NT2/D1 (cell line): ENCODE data around the gene CAMK1D.

Experiments
- DNase-seq: peaks from one replicate; pipeline ENCODE4 v3.0.0-alpha.2; 2011; ENCODE audit warnings: low read depth, low spot score
- H3K27me3 ChIP-seq: 2 replicates; pipeline ENCODE4 v1.6.0; 2011; ENCODE audit warnings: mild to moderate bottlenecking; ENCODE audit not compliant: insufficient read length, insufficient read depth
- H3K36me3 ChIP-seq: 2 replicates; pipeline ENCODE4 v1.6.1; 2011; ENCODE audit warnings: mild to moderate bottlenecking, low read length, mixed read lengths; ENCODE audit not compliant: insufficient read depth, insufficient read length
- H3K4me1 ChIP-seq: 2 replicates; pipeline ENCODE4 v1.5.1; 2011; ENCODE audit not compliant: insufficient read depth, insufficient read length
- H3K4me3 ChIP-seq: 2 replicates; pipeline ENCODE4 v1.5.1; 2011; ENCODE audit warnings: low read depth; ENCODE audit not compliant: insufficient read length
- H3K9ac ChIP-seq: 2 replicates; pipeline ENCODE4 v1.6.0; 2011; ENCODE audit warnings: low read depth; ENCODE audit not compliant: insufficient read length
- H3K9me3 ChIP-seq: 2 replicates; pipeline ENCODE4 v1.5.1; 2011; ENCODE audit warnings: mild to moderate bottlenecking, low read length; ENCODE audit not compliant: insufficient read depth
- SUZ12 ChIP-seq: IDR thresholded peaks from 2 replicates; pipeline ENCODE4 v1.6.1; 2011; ENCODE audit not compliant: insufficient read length, insufficient read depth; ENCODE audit errors: extremely low read depth
- YY1 ChIP-seq: IDR thresholded peaks from 2 replicates; pipeline ENCODE4 v1.6.1; 2011; ENCODE audit not compliant: insufficient read length, insufficient read depth
- ZNF274 ChIP-seq: IDR thresholded peaks from 2 replicates; pipeline ENCODE4 v1.6.1; 2011; ENCODE audit warnings: mild to moderate bottlenecking, low read depth, low read length

Gene CAMK1D

GRCh38 chr10:12533151-12533550 lies 183.8 kb downstream of the CAMK1D start:
- no peaks in the 10 kb centered on the region for H3K36me3 ChIP-seq
- no peak for DNase-seq
- no peaks in the 10 kb centered on the region for H3K27me3 ChIP-seq
- no peak for TF ChIP-seq SUZ12
- no peak for TF ChIP-seq YY1
- no peak for TF ChIP-seq ZNF274
- H3K9me3 ChIP-seq: no peaks in the 10 kb centered on the region
- H3K4me1 ChIP-seq: no peaks in the 10 kb centered on the region
- no peak overlapping the region for H3K9ac ChIP-seq
- H3K4me3 ChIP-seq: no peak overlapping the region

- Histone ChIP-seq H3K36me3 (no peaks in the 10 kb centered on the region), H3K9me3 (no peaks in the 10 kb centered on the region), H3K4me3 (no peak overlapping the region), H3K4me1 (no peaks in the 10 kb centered on the region), H3K27me3 (no peaks in the 10 kb centered on the region), H3K9ac (no peak overlapping the region)
- TF ChIP-seq ZNF274 (no peak), SUZ12 (no peak), YY1 (no peak)
- no peak for DNase-seq
Observed at GRCh38 chr10:12533723-12534122, 184.4 kb downstream of the CAMK1D start.

GRCh38 chr10:12534824-12535223 lies 185.5 kb downstream of the CAMK1D start:
- TF ChIP-seq SUZ12 (no peak), YY1 (no peak), ZNF274 (no peak)
- no peak overlapping the region for H3K9ac ChIP-seq
- DNase-seq: no peak
- H3K9me3 ChIP-seq: no peaks in the 10 kb centered on the region
- H3K36me3 ChIP-seq: no peaks in the 10 kb centered on the region
- H3K4me1 ChIP-seq: no peaks in the 10 kb centered on the region
- H3K27me3 ChIP-seq: no peaks in the 10 kb centered on the region
- H3K4me3 ChIP-seq: no peak overlapping the region

GRCh38 chr10:12535656-12536055 lies 186.3 kb downstream of the CAMK1D start:
- Histone ChIP-seq H3K4me1 (no peaks in the 10 kb centered on the region), H3K36me3 (no peaks in the 10 kb centered on the region), H3K9ac (no peak overlapping the region), H3K4me3 (no peak overlapping the region), H3K27me3 (no peaks in the 10 kb centered on the region), H3K9me3 (no peaks in the 10 kb centered on the region)
- TF ChIP-seq SUZ12 (no peak), YY1 (no peak), ZNF274 (no peak)
- DNase-seq: no peak

GRCh38 chr10:12538491-12538995 lies 189.2 kb downstream of the CAMK1D start:
- Histone ChIP-seq H3K4me3 (no peak overlapping the region), H3K4me1 (no peaks in the 10 kb centered on the region), H3K9ac (no peak overlapping the region), H3K27me3 (no peaks in the 10 kb centered on the region), H3K36me3 (no peaks in the 10 kb centered on the region), H3K9me3 (no peaks in the 10 kb centered on the region)
- DNase-seq: no peak
- TF ChIP-seq ZNF274: no peak
- TF ChIP-seq SUZ12: no peak
- no peak for TF ChIP-seq YY1

- Histone ChIP-seq H3K9ac (no peak overlapping the region), H3K36me3 (no peaks in the 10 kb centered on the region), H3K4me3 (no peak overlapping the region), H3K9me3 (no peaks in the 10 kb centered on the region), H3K27me3 (no peaks in the 10 kb centered on the region), H3K4me1 (no peaks in the 10 kb centered on the region)
- no peak for TF ChIP-seq SUZ12
- TF ChIP-seq YY1: no peak
- no peak for TF ChIP-seq ZNF274
- no peak for DNase-seq
Observed at GRCh38 chr10:12539350-12540164, 190.2 kb downstream of the CAMK1D start.

GRCh38 chr10:12540341-12540781 lies 191.0 kb downstream of the CAMK1D start:
- no peak for DNase-seq
- TF ChIP-seq ZNF274 (no peak), SUZ12 (no peak), YY1 (no peak)
- Histone ChIP-seq H3K27me3 (no peaks in the 10 kb centered on the region), H3K9me3 (no peaks in the 10 kb centered on the region), H3K36me3 (no peaks in the 10 kb centered on the region), H3K9ac (no peak overlapping the region), H3K4me1 (no peaks in the 10 kb centered on the region), H3K4me3 (no peak overlapping the region)
